BLaER1 (cell line): ENCODE measurements around the gene NUDT13.
A peak's percentile ranks its signal among the peaks of the same experiment; 100 is the strongest.

Experiments used
- H3K27ac ChIP-seq: shearing (Covaris generic); formaldehyde crosslinking; 2 replicates; pipeline ENCODE4 v1.8.1; 2022
- H3K27me3 ChIP-seq: shearing (Covaris generic); formaldehyde crosslinking; 2 replicates; pipeline ENCODE4 v1.8.1; 2022
- H3K36me3 ChIP-seq: shearing (Covaris generic); formaldehyde crosslinking; 2 replicates; pipeline ENCODE4 v1.8.1; 2022
- H3K4me1 ChIP-seq: shearing (Covaris generic); formaldehyde crosslinking; 2 replicates; pipeline ENCODE4 v1.8.1; 2022
- H3K4me2 ChIP-seq: shearing (Covaris generic); formaldehyde crosslinking; 2 replicates; pipeline ENCODE4 v1.8.1; 2022
- H3K4me3 ChIP-seq: shearing (Covaris generic); formaldehyde crosslinking; 2 replicates; pipeline ENCODE4 v1.8.1; 2022
- H3K9ac ChIP-seq: shearing (Covaris generic); formaldehyde crosslinking; 2 replicates; pipeline ENCODE4 v1.8.1; 2022
- H3K9me3 ChIP-seq: shearing (Covaris generic); formaldehyde crosslinking; 2 replicates; pipeline ENCODE4 v1.8.1; 2022
- H4K20me1 ChIP-seq: shearing (Covaris generic); formaldehyde crosslinking; 2 replicates; pipeline ENCODE4 v1.8.1; 2022
- Cebpa-rat ChIP-seq: shearing (Covaris generic); IDR thresholded peaks from 2 replicates; pipeline ENCODE4 v1.8.1; 2022

The NUDT13 gene

GRCh38 chr10:73084209-73084608, 26.0 kb upstream of the NUDT13 start:
- no peak overlapping the region for H3K4me3 ChIP-seq
- H3K4me2 ChIP-seq = no peak overlapping the region
- no peaks in the 10 kb centered on the region for H3K27me3 ChIP-seq
- peaks cover 83% of the 10 kb centered on the region for H4K20me1 ChIP-seq
- H3K36me3 ChIP-seq = peaks cover 57% of the 10 kb centered on the region
- no peak for TF ChIP-seq Cebpa-rat
- no peaks in the 10 kb centered on the region for H3K9me3 ChIP-seq
- H3K4me1 ChIP-seq = no peaks in the 10 kb centered on the region
- no peak overlapping the region for H3K9ac ChIP-seq
- no peak overlapping the region for H3K27ac ChIP-seq

- Histone ChIP-seq H3K4me1 (peaks cover 4% of the 10 kb centered on the region; the same call in 1 of the 2 replicates), H3K4me2 (no peak overlapping the region), H3K27ac (no peak overlapping the region), H3K4me3 (no peak overlapping the region), H3K9me3 (no peaks in the 10 kb centered on the region), H3K27me3 (no peaks in the 10 kb centered on the region), H4K20me1 (peaks cover 88% of the 10 kb centered on the region), H3K9ac (no peak overlapping the region), H3K36me3 (peaks cover 53% of the 10 kb centered on the region)
- no peak for TF ChIP-seq Cebpa-rat
These were observed 23.4 kb upstream of the NUDT13 start for GRCh38 chr10:73086816-73087215.

- Histone ChIP-seq H3K4me2 (no peak overlapping the region), H3K4me1 (peaks cover 19% of the 10 kb centered on the region), H3K9me3 (no peaks in the 10 kb centered on the region), H3K4me3 (no peak overlapping the region), H4K20me1 (peaks cover 96% of the 10 kb centered on the region), H3K36me3 (peaks cover 50% of the 10 kb centered on the region), H3K9ac (no peak overlapping the region), H3K27me3 (no peaks in the 10 kb centered on the region), H3K27ac (no peak overlapping the region)
- no peak for TF ChIP-seq Cebpa-rat
These were observed 22.0 kb upstream of the NUDT13 start for GRCh38 chr10:73088304-73088703.

GRCh38 chr10:73092830-73093229, 17.4 kb upstream of the NUDT13 start:
- Histone ChIP-seq H3K4me1 (peaks cover 42% of the 10 kb centered on the region), H3K4me3 (no peak overlapping the region), H4K20me1 (peaks cover 67% of the 10 kb centered on the region), H3K9me3 (no peaks in the 10 kb centered on the region), H3K27me3 (no peaks in the 10 kb centered on the region), H3K9ac (no peak overlapping the region), H3K27ac (no peak overlapping the region), H3K4me2 (peak overlapping the region; percentile 43), H3K36me3 (peaks cover 26% of the 10 kb centered on the region)
- no peak for TF ChIP-seq Cebpa-rat

GRCh38 chr10:73093922-73094850, 16.1 kb upstream of the NUDT13 start:
- Histone ChIP-seq H3K9ac (peak overlapping the region; percentile 88), H3K36me3 (peaks cover 19% of the 10 kb centered on the region), H3K4me1 (peaks cover 48% of the 10 kb centered on the region), H3K9me3 (no peaks in the 10 kb centered on the region), H3K4me2 (peak overlapping the region; percentile 84), H3K4me3 (peak overlapping the region; percentile 88), H3K27ac (no peak overlapping the region), H3K27me3 (no peaks in the 10 kb centered on the region), H4K20me1 (peaks cover 55% of the 10 kb centered on the region)
- no peak for TF ChIP-seq Cebpa-rat

- Histone ChIP-seq H3K4me2 (peak overlapping the region; percentile 84), H4K20me1 (peaks cover 47% of the 10 kb centered on the region), H3K27ac (peak overlapping the region; percentile 86)
These were observed 15.2 kb upstream of the NUDT13 start for GRCh38 chr10:73094986-73095480.

GRCh38 chr10:73095481-73096021, 14.7 kb upstream of the NUDT13 start:
- Histone ChIP-seq H3K4me2 (peak overlapping the region; percentile 84), H3K4me1 (peaks cover 48% of the 10 kb centered on the region), H3K9me3 (no peaks in the 10 kb centered on the region), H3K27me3 (no peaks in the 10 kb centered on the region), H3K9ac (peak overlapping the region; percentile 88), H3K36me3 (peaks cover 21% of the 10 kb centered on the region), H3K4me3 (peak overlapping the region; percentile 88), H3K27ac (peak overlapping the region; percentile 86), H4K20me1 (peaks cover 42% of the 10 kb centered on the region)
- no peak for TF ChIP-seq Cebpa-rat

More at GRCh38 chr10:73094986-73095480, 15.2 kb upstream of the NUDT13 start:
- H3K27me3 ChIP-seq = no peaks in the 10 kb centered on the region
- peaks cover 22% of the 10 kb centered on the region for H3K36me3 ChIP-seq
- peak overlapping the region; percentile 88 for H3K4me3 ChIP-seq
- H3K9ac ChIP-seq = peak overlapping the region; percentile 88
- TF ChIP-seq Cebpa-rat = no peak
- peaks cover 48% of the 10 kb centered on the region for H3K4me1 ChIP-seq
- H3K9me3 ChIP-seq = no peaks in the 10 kb centered on the region

- Histone ChIP-seq H3K9ac (peak overlapping the region; percentile 88), H4K20me1 (peaks cover 37% of the 10 kb centered on the region), H3K27ac (peak overlapping the region; percentile 86), H3K4me3 (peak overlapping the region; percentile 88), H3K4me1 (peaks cover 48% of the 10 kb centered on the region), H3K4me2 (peak overlapping the region; percentile 84), H3K9me3 (no peaks in the 10 kb centered on the region), H3K27me3 (no peaks in the 10 kb centered on the region), H3K36me3 (peaks cover 19% of the 10 kb centered on the region)
- TF ChIP-seq Cebpa-rat = no peak
These were observed 14.2 kb upstream of the NUDT13 start for GRCh38 chr10:73096041-73096448.

GRCh38 chr10:73096449-73097304, 13.6 kb upstream of the NUDT13 start, which contains the start of gene P4HA1:
Gene P4HA1, minus strand, starts transcription at chr10:73096866. Its CDS starts 21,983 bp downstream, at chr10:73074883.
- Histone ChIP-seq H3K9ac (peak within 1 kb of the TSS; percentile 88), H3K4me1 (peaks cover 45% of the 10 kb centered on the region), H3K27me3 (no peaks in the 10 kb centered on the region), H3K9me3 (no peaks in the 10 kb centered on the region), H3K27ac (peak within 1 kb of the TSS; percentile 86), H3K36me3 (peaks cover 19% of the 10 kb centered on the region), H3K4me2 (peak within 1 kb of the TSS; percentile 84), H3K4me3 (peak within 1 kb of the TSS; percentile 88), H4K20me1 (peaks cover 31% of the 10 kb centered on the region)
- TF ChIP-seq Cebpa-rat = no peak
